Muscle layer of colon (tissue), 2 donors: ENCODE data around the gene ATP11A.

Experiments
- H3K27ac ChIP-seq: one replicate; pipeline ENCODE4 v1.7.0; 2013; ENCODE audit warnings: low read depth, mild to moderate bottlenecking, low read length, moderate library complexity
- H3K27me3 ChIP-seq, 2 donors: one replicate each; pipeline ENCODE4 v1.7.0; 2013; ENCODE audit warnings: low read length in 2 of 2, mild to moderate bottlenecking in 2 of 2; ENCODE audit not compliant: insufficient read depth in 2 of 2, control insufficient read depth in 1 of 2
- H3K36me3 ChIP-seq: one replicate; pipeline ENCODE4 v1.7.0; 2013; ENCODE audit warnings: mild to moderate bottlenecking, low read length; ENCODE audit not compliant: insufficient read depth
- H3K4me1 ChIP-seq: one replicate; pipeline ENCODE4 v1.7.0; 2013; ENCODE audit warnings: mild to moderate bottlenecking, low read length; ENCODE audit not compliant: insufficient read depth
- H3K4me3 ChIP-seq, 2 donors: one replicate each; pipeline ENCODE4 v1.7.0; 2013; ENCODE audit warnings: low read length in 2 of 2, low read depth in 1 of 2, mild to moderate bottlenecking in 1 of 2, moderate library complexity in 1 of 2
- H3K9ac ChIP-seq: one replicate; pipeline ENCODE4 v1.7.0; 2013; ENCODE audit warnings: low read length
- H3K9me3 ChIP-seq: one replicate; pipeline ENCODE4 v1.7.0; 2013; ENCODE audit warnings: mild to moderate bottlenecking, low read length
- donor health status: abdominal sarcoma.
- donor health status: Adenocarcinoma of cecum.

The ATP11A gene

GRCh38 chr13:112846411-112847115 is 156.7 kb downstream of the ATP11A start:
- H3K9ac ChIP-seq: no peak overlapping the region
- no peaks in the 10 kb centered on the region for H3K9me3 ChIP-seq
- H3K27me3 ChIP-seq: no peaks in the 10 kb centered on the region
- no peak overlapping the region for H3K4me3 ChIP-seq
- peaks cover 14% of the 10 kb centered on the region for H3K36me3 ChIP-seq
- H3K4me1 ChIP-seq: peaks cover 17% of the 10 kb centered on the region
- H3K27ac ChIP-seq: no peak overlapping the region

DNA sequence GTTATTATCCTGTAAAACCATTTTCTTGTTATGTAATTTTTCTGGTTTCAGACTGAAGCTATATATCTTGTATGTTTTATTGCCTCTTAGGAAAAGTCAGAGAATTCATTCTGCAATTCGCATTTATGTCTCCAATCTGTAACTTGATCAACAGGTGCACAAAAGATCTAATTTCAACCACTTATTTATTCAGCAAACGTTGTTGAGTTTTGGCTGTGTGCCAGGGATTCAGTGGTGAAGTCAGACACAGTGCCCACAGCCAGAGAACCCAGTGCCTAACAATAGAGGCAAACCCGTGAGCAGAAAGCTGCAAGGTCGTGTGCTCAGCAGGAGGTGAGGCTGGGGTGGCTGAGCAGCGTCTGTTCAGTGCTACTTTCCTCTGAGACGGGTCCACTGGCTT is 159.7 kb downstream of the ATP11A start:
- no peak overlapping the region for H3K9ac ChIP-seq
- H3K36me3 ChIP-seq: peaks cover 30% of the 10 kb centered on the region
- no peaks in the 10 kb centered on the region for H3K27me3 ChIP-seq
- H3K9me3 ChIP-seq: no peaks in the 10 kb centered on the region
- peaks cover under 1% of the 10 kb centered on the region for H3K4me1 ChIP-seq
- H3K27ac ChIP-seq: no peak overlapping the region
- H3K4me3 ChIP-seq: no peak overlapping the region

GRCh38 chr13:112850273-112850672 is 160.4 kb downstream of the ATP11A start:
- no peak overlapping the region for H3K4me3 ChIP-seq
- H3K9me3 ChIP-seq: no peaks in the 10 kb centered on the region
- no peaks in the 10 kb centered on the region for H3K4me1 ChIP-seq
- H3K27me3 ChIP-seq: no peaks in the 10 kb centered on the region
- no peak overlapping the region for H3K27ac ChIP-seq
- no peak overlapping the region for H3K9ac ChIP-seq
- peaks cover 35% of the 10 kb centered on the region for H3K36me3 ChIP-seq

DNA sequence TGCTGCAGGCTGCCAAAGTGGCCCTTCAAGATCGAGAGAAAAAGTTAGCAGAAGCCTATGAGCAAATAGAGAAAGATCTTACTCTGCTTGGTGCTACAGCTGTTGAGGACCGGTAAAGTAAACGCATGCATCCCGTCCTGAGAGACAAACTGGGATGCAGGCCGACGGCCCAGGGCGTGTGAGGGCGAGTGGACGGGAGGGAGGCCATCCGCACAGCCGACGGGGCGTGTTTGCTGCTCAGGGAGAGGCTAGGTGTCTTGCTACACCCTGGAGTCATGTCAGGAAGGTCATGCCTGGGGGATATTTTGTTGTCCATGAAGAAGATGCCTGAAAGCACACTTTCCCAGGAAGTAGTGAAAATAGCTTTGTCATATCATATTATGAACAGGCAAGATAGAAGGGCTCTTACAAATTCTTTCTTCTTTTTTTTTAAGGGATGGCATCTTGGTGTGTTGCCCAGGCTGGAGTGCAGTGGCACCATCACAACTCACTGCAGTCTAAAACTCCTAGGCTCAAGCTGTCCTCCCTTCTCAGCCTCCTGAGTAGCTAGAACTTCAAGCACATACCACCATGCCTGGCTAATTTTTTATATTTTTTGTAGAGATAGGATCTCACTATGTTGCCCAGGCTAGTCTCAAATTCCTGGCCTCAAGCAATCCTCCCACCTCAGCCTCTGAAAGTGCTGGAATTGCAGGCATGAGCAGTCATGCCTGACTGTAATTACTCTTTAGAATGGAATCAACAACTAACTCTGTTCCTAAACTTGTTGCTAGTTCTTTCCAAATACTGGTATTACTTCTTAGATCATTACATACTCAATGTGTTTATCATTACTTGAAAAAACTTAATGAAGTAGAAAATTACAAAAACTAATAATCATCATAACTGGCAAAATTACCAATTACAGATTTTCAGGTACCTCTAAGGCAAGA is 161.5 kb downstream of the ATP11A start:
- H3K27ac ChIP-seq: no peak overlapping the region
- no peak overlapping the region for H3K9ac ChIP-seq
- peaks cover 33% of the 10 kb centered on the region for H3K36me3 ChIP-seq
- H3K4me1 ChIP-seq: no peaks in the 10 kb centered on the region
- no peak overlapping the region for H3K4me3 ChIP-seq
- no peaks in the 10 kb centered on the region for H3K9me3 ChIP-seq
- no peaks in the 10 kb centered on the region for H3K27me3 ChIP-seq

DNA sequence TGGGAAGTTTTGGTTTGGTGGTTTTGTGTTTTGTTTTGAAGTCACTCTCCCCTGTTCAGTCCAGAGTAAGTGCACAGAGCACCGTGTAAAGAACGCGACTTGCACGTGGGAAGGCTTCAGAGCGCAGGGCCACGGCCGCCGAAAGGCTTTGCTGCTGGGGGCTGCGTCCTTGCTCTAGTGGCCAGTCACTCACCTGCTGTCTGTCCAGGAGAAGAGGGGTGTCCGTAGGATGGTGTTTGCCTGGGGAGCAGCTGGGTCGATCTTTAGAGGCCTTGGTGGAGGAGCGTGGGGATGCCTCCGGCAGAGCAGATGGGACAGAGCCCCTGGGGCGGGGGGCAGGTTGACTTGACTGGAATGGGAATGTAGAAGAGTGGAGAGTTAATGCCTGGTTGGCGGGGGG is 162.6 kb downstream of the ATP11A start:
- Histone ChIP-seq H3K4me1 (no peaks in the 10 kb centered on the region), H3K9me3 (no peaks in the 10 kb centered on the region), H3K27ac (no peak overlapping the region), H3K27me3 (no peaks in the 10 kb centered on the region), H3K9ac (no peak overlapping the region), H3K36me3 (peaks cover 28% of the 10 kb centered on the region), H3K4me3 (no peak overlapping the region)

- H3K4me3 ChIP-seq: no peak overlapping the region
- no peak overlapping the region for H3K27ac ChIP-seq
- no peaks in the 10 kb centered on the region for H3K9me3 ChIP-seq
- H3K36me3 ChIP-seq: peaks cover 31% of the 10 kb centered on the region
- no peaks in the 10 kb centered on the region for H3K27me3 ChIP-seq
- no peak overlapping the region for H3K9ac ChIP-seq
- H3K4me1 ChIP-seq: no peaks in the 10 kb centered on the region
Measured at GRCh38 chr13:112852808-112853207, 163.0 kb downstream of the ATP11A start.

- peaks cover 46% of the 10 kb centered on the region for H3K36me3 ChIP-seq
- H3K4me1 ChIP-seq: no peaks in the 10 kb centered on the region
- H3K27ac ChIP-seq: no peak overlapping the region
Measured at GRCh38 chr13:112854321-112854720, 164.5 kb downstream of the ATP11A start.

DNA sequence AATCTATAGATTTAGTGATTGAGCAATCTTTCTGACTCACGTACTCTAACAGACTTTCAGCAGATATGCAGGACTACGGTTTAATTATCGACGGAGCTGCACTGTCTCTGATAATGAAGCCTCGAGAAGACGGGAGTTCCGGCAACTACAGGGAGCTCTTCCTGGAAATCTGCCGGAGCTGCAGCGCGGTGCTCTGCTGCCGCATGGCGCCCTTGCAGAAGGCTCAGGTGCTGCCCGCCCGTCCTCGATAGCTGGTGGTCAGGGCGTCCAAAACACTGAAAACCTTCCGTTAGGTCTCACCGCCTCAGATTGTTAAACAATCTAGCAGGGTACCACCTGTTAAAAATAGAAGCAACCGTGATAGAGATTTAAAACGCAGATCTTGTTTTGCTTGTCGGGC is 166.0 kb downstream of the ATP11A start:
- Histone ChIP-seq H3K27me3 (no peaks in the 10 kb centered on the region), H3K9me3 (no peaks in the 10 kb centered on the region), H3K4me1 (no peaks in the 10 kb centered on the region), H3K9ac (no peak overlapping the region), H3K36me3 (peaks cover 50% of the 10 kb centered on the region), H3K4me3 (no peak overlapping the region), H3K27ac (no peak overlapping the region)

More at GRCh38 chr13:112854321-112854720, 164.5 kb downstream of the ATP11A start:
- H3K4me3 ChIP-seq: no peak overlapping the region
- H3K9ac ChIP-seq: no peak overlapping the region
- no peaks in the 10 kb centered on the region for H3K27me3 ChIP-seq
- H3K9me3 ChIP-seq: no peaks in the 10 kb centered on the region

- no peak overlapping the region for H3K4me3 ChIP-seq
- H3K27ac ChIP-seq: no peak overlapping the region
- no peak overlapping the region for H3K9ac ChIP-seq
- H3K36me3 ChIP-seq: peaks cover 39% of the 10 kb centered on the region
- H3K27me3 ChIP-seq: no peaks in the 10 kb centered on the region
- no peaks in the 10 kb centered on the region for H3K9me3 ChIP-seq
- no peaks in the 10 kb centered on the region for H3K4me1 ChIP-seq
Measured at GRCh38 chr13:112857914-112858490, 168.2 kb downstream of the ATP11A start.

DNA sequence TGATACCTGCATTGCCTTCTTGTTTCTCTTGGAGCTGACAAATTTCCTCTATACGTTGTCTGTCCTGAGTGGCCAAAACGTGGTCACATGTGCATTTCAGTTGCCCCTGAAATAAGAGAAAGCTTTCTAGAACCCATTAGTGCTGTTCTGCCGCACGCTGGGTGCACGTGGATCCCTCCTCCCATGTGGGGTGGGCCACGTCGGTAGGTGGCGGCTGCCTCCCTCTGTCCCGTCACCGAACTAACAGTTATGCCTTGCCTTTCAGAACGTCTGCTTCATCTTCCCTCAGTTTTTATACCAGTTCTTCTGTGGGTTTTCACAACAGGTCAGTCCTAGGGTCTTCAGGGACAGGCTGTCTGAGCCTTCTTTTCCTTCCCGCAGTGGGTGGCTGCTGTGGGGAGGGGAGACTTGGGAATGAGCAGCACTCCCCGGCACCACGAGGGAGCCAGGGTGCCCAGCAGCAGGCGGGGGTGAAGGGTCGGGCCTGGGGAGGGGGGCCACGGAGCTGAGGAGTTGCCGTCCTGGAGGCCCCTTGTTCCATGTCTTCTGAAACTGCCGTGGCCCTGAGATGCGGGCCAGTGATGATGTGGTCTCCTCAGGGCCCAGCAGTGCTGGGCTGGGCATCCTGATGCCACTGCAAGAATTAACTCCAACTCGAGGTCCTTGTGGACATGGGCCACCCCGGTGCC is 169.4 kb downstream of the ATP11A start:
- Histone ChIP-seq H3K36me3 (peaks cover 29% of the 10 kb centered on the region), H3K4me1 (no peaks in the 10 kb centered on the region), H3K9me3 (no peaks in the 10 kb centered on the region), H3K27me3 (no peaks in the 10 kb centered on the region), H3K4me3 (no peak overlapping the region), H3K9ac (no peak overlapping the region), H3K27ac (no peak overlapping the region)

DNA sequence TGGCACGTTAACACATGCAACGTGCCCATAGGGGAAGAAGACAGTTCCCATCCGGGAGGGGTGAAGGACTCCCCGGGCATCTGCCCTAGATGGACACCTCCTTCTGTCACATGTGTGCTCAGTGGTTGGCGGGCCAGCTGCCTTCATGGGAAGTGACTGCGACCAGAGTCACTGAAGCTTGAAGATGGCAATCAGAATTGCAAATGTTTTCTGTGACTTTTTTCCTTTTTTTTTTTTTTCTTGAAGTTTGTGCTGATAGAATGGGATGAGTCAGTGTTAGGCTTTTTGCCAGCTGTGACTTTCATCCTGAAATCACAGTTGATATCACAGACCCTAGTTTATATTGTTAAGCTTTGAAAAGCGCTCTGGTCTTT is 170.0 kb downstream of the ATP11A start:
- Histone ChIP-seq H3K9ac (no peak overlapping the region), H3K27ac (no peak overlapping the region), H3K36me3 (peaks cover 24% of the 10 kb centered on the region), H3K27me3 (no peaks in the 10 kb centered on the region), H3K4me3 (no peak overlapping the region), H3K4me1 (no peaks in the 10 kb centered on the region), H3K9me3 (no peaks in the 10 kb centered on the region)
